ENCODE measurements around the gene TCERG1L. TPM values are rescaled to one million over a fixed set of nuclear protein-coding genes. Genes with fewer than 3 reads are reported as not detected.

Gene TCERG1L
- total RNA-seq, 4 donors from 2014 or later = 0.12 TPM; not detected in 3

DNA sequence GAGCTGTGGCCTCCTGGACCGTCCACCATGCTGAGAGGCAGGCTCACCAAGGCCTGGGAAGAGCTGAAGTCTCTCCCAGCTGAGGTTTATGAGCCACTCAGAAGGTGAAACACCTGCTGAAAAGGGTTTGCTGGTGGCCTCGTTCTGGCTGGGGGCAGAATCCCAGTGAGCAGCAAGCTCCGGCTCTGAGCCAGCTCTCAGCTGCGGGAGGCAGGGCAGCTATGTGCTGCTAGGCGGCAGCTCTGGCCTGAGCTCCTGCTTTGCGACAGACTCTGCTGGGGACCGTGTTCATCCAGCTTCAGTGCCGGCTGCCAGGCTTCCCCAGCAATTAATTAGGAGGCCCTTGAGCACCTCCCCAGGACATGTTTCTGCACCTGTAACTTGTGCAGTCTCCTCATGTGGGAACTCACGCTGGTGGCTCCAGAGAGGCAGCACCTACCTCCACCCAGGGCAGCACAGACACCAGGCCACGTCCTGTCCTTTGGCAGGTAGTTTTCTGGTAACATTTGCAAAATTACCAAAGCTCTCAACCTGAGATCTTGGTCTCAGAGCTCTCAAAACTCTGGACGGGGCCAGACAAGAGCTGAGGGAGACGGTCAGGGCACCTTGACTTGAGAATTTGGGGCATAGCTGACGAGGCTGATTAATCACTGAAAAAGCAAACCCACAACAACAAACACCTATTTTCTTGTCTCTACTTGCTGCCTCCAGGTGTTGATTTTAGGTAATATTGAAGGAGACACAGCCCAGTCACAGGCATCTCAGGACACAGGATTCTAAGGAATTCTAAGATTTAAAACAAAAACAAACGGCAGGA lies 185.0 kb downstream of the TCERG1L start:
- TF ChIP-seq EP300 (IDR thresholded peaks at IDR 0.05) (no peak), POLR2AphosphoS5 (IDR thresholded peaks at IDR 0.05) (no peak), POLR2A (IDR thresholded peaks at IDR 0.05) (no peak)
- TF ChIP-seq, protein P1, sequence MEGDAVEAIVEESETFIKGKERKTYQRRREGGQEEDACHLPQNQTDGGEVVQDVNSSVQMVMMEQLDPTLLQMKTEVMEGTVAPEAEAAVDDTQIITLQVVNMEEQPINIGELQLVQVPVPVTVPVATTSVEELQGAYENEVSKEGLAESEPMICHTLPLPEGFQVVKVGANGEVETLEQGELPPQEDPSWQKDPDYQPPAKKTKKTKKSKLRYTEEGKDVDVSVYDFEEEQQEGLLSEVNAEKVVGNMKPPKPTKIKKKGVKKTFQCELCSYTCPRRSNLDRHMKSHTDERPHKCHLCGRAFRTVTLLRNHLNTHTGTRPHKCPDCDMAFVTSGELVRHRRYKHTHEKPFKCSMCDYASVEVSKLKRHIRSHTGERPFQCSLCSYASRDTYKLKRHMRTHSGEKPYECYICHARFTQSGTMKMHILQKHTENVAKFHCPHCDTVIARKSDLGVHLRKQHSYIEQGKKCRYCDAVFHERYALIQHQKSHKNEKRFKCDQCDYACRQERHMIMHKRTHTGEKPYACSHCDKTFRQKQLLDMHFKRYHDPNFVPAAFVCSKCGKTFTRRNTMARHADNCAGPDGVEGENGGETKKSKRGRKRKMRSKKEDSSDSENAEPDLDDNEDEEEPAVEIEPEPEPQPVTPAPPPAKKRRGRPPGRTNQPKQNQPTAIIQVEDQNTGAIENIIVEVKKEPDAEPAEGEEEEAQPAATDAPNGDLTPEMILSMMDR (IDR thresholded peaks at IDR 0.05) = no peak
- no peak overlapping the region for H3K27ac ChIP-seq
- H3K36me3 ChIP-seq = no peaks in the 10 kb centered on the region
- H3K27me3 ChIP-seq = peaks cover 41% of the 10 kb centered on the region
- H3K4me3 ChIP-seq = no peak overlapping the region
- WGBS, 2 donors (ENCODE audit: low coverage in 1 of 2) = 73 to 93% methylated on average over 3 to 4 of the region's 14 CpGs
- peaks cover 0 to 16% (median 0%) of the 10 kb centered on the region in 3 donors for H3K9me3 ChIP-seq
- peaks cover 0 to under 1% (median 0%) of the 10 kb centered on the region in 3 donors for H3K4me1 ChIP-seq
- ATAC-seq = no peak

DNA sequence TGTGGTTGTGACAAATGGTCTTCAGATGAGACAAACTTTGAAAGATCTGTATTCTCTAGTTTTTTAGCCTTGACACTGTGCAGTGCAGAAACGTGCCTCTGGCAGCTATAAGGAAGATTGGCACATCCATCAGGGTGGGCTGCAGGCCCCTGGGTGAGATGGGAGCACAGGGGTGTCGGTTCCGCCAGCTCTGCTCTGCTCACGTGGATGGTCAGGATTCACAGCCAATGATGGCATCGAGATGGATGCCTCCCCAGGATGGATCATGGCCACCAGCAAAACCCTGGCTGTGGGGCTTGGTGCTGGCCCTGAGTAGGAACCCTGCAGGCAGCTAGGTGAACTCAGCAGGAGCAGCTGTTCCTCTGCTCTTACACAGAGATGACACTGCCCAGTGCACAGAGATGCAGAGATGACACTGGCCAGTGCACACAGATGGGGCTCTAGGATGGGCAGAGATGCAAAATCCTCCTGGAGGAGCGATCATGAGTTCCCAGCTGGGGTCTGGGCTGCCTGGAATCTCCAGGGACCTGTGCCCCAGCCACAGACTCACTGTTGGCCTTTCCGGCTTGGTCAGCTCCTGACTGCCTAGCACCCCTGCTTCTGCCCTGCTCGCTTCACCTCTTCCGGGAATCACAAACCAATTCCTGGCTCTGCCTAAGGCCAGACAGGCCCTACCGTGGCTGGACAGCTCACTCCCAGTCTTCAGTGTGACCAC lies 185.9 kb downstream of the TCERG1L start:
- ATAC-seq = no peak
- WGBS, 2 donors (ENCODE audit: low coverage in 1 of 2) = 27 to 49% methylated on average over 1 to 4 of the region's 10 CpGs
- peaks cover 0 to 17% (median 0%) of the 10 kb centered on the region in 3 donors for H3K9me3 ChIP-seq
- H3K36me3 ChIP-seq = no peaks in the 10 kb centered on the region
- H3K27me3 ChIP-seq = peaks cover 41% of the 10 kb centered on the region
- no peak overlapping the region for H3K27ac ChIP-seq
- no peak overlapping the region for H3K4me3 ChIP-seq
- TF ChIP-seq EP300 (IDR thresholded peaks at IDR 0.05) = no peak
- TF ChIP-seq, protein P1 (IDR thresholded peaks at IDR 0.05) = no peak
- no peak for TF ChIP-seq POLR2A (IDR thresholded peaks at IDR 0.05)
- TF ChIP-seq POLR2AphosphoS5 (IDR thresholded peaks at IDR 0.05) = no peak
- no peaks in the 10 kb centered on the region for H3K4me1 ChIP-seq

DNA sequence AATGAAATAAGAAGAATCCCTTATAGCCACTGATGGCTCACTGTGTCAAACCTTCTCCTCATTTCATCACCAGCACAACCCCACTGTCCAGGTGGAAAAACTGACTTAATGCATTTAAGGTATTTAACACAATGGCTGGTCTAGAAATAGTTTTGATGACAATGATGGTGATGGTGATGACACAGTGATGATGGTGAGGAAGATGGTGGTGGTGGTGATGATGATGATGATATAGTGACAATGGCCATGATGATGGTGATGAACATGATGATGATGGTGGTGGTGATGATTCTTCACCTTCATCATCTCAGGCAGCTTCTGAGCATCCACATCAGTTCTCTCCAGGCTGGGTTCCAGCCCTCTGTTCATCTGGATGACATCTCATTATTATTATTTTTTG lies 186.6 kb downstream of the TCERG1L start:
- Histone ChIP-seq H3K27ac (no peak overlapping the region), H3K4me1 (no peaks in the 10 kb centered on the region), H3K4me3 (no peak overlapping the region), H3K27me3 (peaks cover 37% of the 10 kb centered on the region), H3K36me3 (no peaks in the 10 kb centered on the region), H3K9me3 (peaks cover 0 to 17% (median 0%) of the 10 kb centered on the region in 3 donors)
- ATAC-seq = no peak
- TF ChIP-seq POLR2A (IDR thresholded peaks at IDR 0.05) = no peak
- TF ChIP-seq, protein P1 (IDR thresholded peaks at IDR 0.05) = no peak
- no peak for TF ChIP-seq EP300 (IDR thresholded peaks at IDR 0.05)
- no peak for TF ChIP-seq POLR2AphosphoS5 (IDR thresholded peaks at IDR 0.05)

DNA sequence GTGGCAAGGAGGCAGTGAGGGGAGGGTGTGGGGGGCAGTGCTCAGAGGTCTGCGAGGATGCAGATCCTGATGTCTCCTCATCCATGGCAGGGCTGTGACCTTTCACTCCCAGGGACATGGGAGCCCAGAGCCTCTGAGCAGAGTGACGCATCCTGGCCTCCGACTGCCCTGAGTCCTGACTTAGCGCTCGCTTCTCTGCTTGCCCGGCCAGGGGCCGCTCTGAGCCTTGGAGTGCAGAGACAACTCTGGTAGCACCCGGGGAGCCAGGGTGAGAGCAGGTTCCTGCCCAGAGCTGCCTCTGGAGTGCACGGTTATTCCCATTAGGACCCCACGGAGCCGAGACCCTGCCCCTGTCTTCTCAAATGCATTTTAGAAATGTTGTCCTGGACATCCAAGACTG lies 188.0 kb downstream of the TCERG1L start:
- TF ChIP-seq POLR2AphosphoS5 (IDR thresholded peaks at IDR 0.05) (no peak), POLR2A (IDR thresholded peaks at IDR 0.05) (no peak), EP300 (IDR thresholded peaks at IDR 0.05) (no peak)
- no peak for ATAC-seq
- Histone ChIP-seq H3K9me3 (peaks cover 0 to 17% (median 0%) of the 10 kb centered on the region in 3 donors), H3K36me3 (no peaks in the 10 kb centered on the region), H3K4me1 (no peaks in the 10 kb centered on the region), H3K27ac (no peak overlapping the region), H3K27me3 (peaks cover 36% of the 10 kb centered on the region), H3K4me3 (no peak overlapping the region)
- 83 to 100% methylated on average over 3 of the region's 11 CpGs for WGBS, 2 donors (ENCODE audit: low coverage in 1 of 2)

DNA sequence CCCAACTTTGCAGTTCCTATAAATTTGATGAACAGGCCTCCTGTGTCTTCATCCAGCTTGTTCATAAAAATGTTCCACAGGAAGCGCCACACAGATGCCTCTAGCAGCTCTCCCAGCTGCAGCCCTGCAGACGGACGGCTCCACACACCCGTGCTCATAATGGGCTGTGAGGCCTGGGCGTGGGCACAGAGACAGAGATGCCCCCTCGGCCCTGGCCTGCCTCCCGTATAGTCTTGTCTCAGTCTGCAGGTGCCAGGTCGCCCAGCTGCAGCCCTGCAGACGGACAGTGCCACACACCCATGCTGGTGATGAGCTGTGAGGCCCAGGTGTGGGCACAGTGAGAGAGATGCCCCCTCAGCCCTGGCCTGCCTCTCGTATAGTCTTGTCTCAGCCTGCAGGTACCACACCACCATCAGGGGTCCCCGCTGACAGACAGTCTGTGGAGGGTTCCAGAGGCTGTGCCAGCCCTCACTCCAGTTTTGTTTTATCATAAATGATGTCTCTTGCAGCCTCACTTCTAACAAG lies 189.9 kb downstream of the TCERG1L start:
- whole genome bisulfite sequencing, 2 donors (ENCODE audit: low coverage in 1 of 2) = 44 to 66% methylated on average over 3 to 4 of the region's 11 CpGs
- no peak overlapping the region for H3K4me3 ChIP-seq
- H3K9me3 ChIP-seq = peaks cover 0 to 17% (median 0%) of the 10 kb centered on the region in 3 donors
- ATAC-seq = no peak
- H3K4me1 ChIP-seq = no peaks in the 10 kb centered on the region
- H3K27ac ChIP-seq = no peak overlapping the region
- TF ChIP-seq, protein P1 (IDR thresholded peaks at IDR 0.05) = no peak
- TF ChIP-seq POLR2A (IDR thresholded peaks at IDR 0.05) = no peak
- TF ChIP-seq EP300 (IDR thresholded peaks at IDR 0.05) = no peak
- no peak for TF ChIP-seq POLR2AphosphoS5 (IDR thresholded peaks at IDR 0.05)
- H3K27me3 ChIP-seq = peaks cover 25% of the 10 kb centered on the region
- H3K36me3 ChIP-seq = no peaks in the 10 kb centered on the region

Data from gastroesophageal sphincter (tissue), 4 donors.